B cell (primary cell): ENCODE results near the gene TTC23L. TPM values are rescaled to one million over a fixed set of nuclear protein-coding genes. Genes with fewer than 3 reads are reported as not detected.

Experiments
- ATAC-seq: fragments of 200-7000 bp; cut with Tn5 transposase; one replicate; pipeline ENCODE4 v1.10.0; 2021; ENCODE audit warnings: low read depth, mild to moderate bottlenecking, moderate number of reproducible peaks, moderate library complexity
- CTCF ChIA-PET: fragments of 350-600 bp; sonication (Branson Sonifier 250); formaldehyde crosslinking; loops from one replicate; lab custom pipeline; 2021; ENCODE audit warnings: antibody characterized with exemption, inconsistent platforms; lab: Charles Lee
- POLR2A ChIA-PET: fragments of 350-600 bp; sonication (Branson Sonifier 250); formaldehyde crosslinking; loops from one replicate; lab custom pipeline; 2021; ENCODE audit warnings: antibody characterized with exemption; lab: Charles Lee
- DNase-seq: peaks from one replicate; pipeline ENCODE4 v3.0.0; 2013
- H2AFZ ChIP-seq: 2 replicates; pipeline ENCODE4 v1.6.1; 2012; ENCODE audit warnings: mild to moderate bottlenecking, low read depth, low read length; ENCODE audit not compliant: insufficient read depth, poor library complexity, severe bottlenecking
- H3K27ac ChIP-seq, 2 donors: 1 replicate in 1 of 2; 2 replicates in 1 of 2; pipeline ENCODE4 v1.5.1; 2012 to 2013; ENCODE audit warnings: low read length in 2 of 2, mild to moderate bottlenecking in 2 of 2, moderate library complexity in 1 of 2
- H3K27me3 ChIP-seq, 4 experiments: fragments of 200-600 bp in 1 of 4; sonication (generic) in 1 of 4; replicated peaks in 1 of 4; 1 replicate in 2 of 4; 2 replicates in 2 of 4; pipeline versions ENCODE4 v1.6.1 to v1.7.0; 2013 to 2016; ENCODE audit warnings: low read length in 3 of 4, mild to moderate bottlenecking in 2 of 4, mixed read lengths in 1 of 4, moderate library complexity in 1 of 4; ENCODE audit not compliant: insufficient read depth in 4 of 4, control insufficient read depth in 3 of 4; ENCODE audit errors: control extremely low read depth in 1 of 4
- H3K36me3 ChIP-seq, 2 experiments: replicated peaks in 1 of 2; 1 replicate in 1 of 2; 2 replicates in 1 of 2; pipeline versions ENCODE4 v1.6.1 to v1.7.1; 2013; ENCODE audit warnings: low read length in 1 of 2; ENCODE audit not compliant: insufficient read depth in 2 of 2, control insufficient read depth in 1 of 2; ENCODE audit errors: control extremely low read depth in 1 of 2, extremely low read depth in 1 of 2
- H3K4me1 ChIP-seq, 2 donors: fragments of 200-600 bp in 1 of 2; sonication (generic) in 1 of 2; 1 replicate in 1 of 2; 2 replicates in 1 of 2; pipeline versions ENCODE4 v1.5.1 to v1.6.1; 2013 to 2017; ENCODE audit warnings: low read length in 2 of 2; ENCODE audit not compliant: control insufficient read depth in 2 of 2, insufficient read depth in 2 of 2
- H3K4me2 ChIP-seq: replicated peaks from 2 replicates; pipeline ENCODE3; 2012; ENCODE audit warnings: mild to moderate bottlenecking, low read depth, low read length; ENCODE audit not compliant: poor library complexity, severe bottlenecking
- H3K4me3 ChIP-seq, 5 experiments: fragments of 200-600 bp in 1 of 5; sonication (generic) in 1 of 5; 1 replicate in 3 of 5; 2 replicates in 2 of 5; pipeline versions ENCODE4 v1.5.1 to v1.7.0; 2011 to 2016; ENCODE audit warnings: low read length in 4 of 5, mild to moderate bottlenecking in 4 of 5, low read depth in 2 of 5, control low read depth in 1 of 5, moderate library complexity in 1 of 5; ENCODE audit not compliant: insufficient read depth in 1 of 5; ENCODE audit errors: control extremely low read depth in 1 of 5, extremely low read depth in 1 of 5
- H3K79me2 ChIP-seq: fragments of 200-600 bp; sonication (generic); one replicate; pipeline ENCODE4 v1.6.0; 2016; ENCODE audit warnings: low read length; ENCODE audit not compliant: control insufficient read depth, insufficient read depth
- H3K9ac ChIP-seq: fragments of 200-600 bp; sonication (generic); 2 replicates; pipeline ENCODE4 v1.6.1; 2017; ENCODE audit warnings: mild to moderate bottlenecking, low read length, moderate library complexity
- H3K9me3 ChIP-seq, 3 donors: one replicate each; pipeline versions ENCODE4 v1.6.1 to v1.7.1; 2013; ENCODE audit warnings: low read length in 2 of 3; ENCODE audit not compliant: control insufficient read depth in 2 of 3, insufficient read depth in 1 of 3; ENCODE audit errors: control extremely low read depth in 1 of 3
- H4K20me1 ChIP-seq: 2 replicates; pipeline ENCODE4 v1.6.0; 2012; ENCODE audit warnings: mild to moderate bottlenecking, low read length; ENCODE audit not compliant: insufficient read depth, control insufficient read depth, poor library complexity, severe bottlenecking
- H3K27ac Mint-ChIP-seq: one replicate; pipeline ENCODE4 v1.8.0; 2021; ENCODE audit warnings: mixed read lengths
- H3K27me3 Mint-ChIP-seq: one replicate; pipeline ENCODE4 v1.8.0; 2021; ENCODE audit warnings: mixed read lengths
- H3K4me1 Mint-ChIP-seq: one replicate; pipeline ENCODE4 v1.8.0; 2021; ENCODE audit warnings: mixed read lengths
- H3K4me3 Mint-ChIP-seq: one replicate; pipeline ENCODE4 v1.8.0; 2021; ENCODE audit warnings: mixed read lengths
- H3K9me3 Mint-ChIP-seq: one replicate; pipeline ENCODE4 v1.8.0; 2022; ENCODE audit warnings: mixed read lengths; ENCODE audit not compliant: insufficient read depth
- CTCF ChIP-seq: fragments of 200-600 bp; IDR thresholded peaks from one replicate; pipeline ENCODE4 v1.8.0; 2022; ENCODE audit warnings: antibody characterized with exemption, mild to moderate bottlenecking
- EZH2 ChIP-seq: IDR thresholded peaks from 2 replicates; pipeline ENCODE4 v1.6.1; 2012; ENCODE audit warnings: borderline replicate concordance, low read depth, mild to moderate bottlenecking, moderate library complexity, low read length; ENCODE audit not compliant: insufficient read depth, poor library complexity, severe bottlenecking
- WGBS: methylation state at CpG from one replicate; pipeline ENCODE4 v1.1.5; 2013; ENCODE audit warnings: missing lambda C conversion rate; ENCODE audit not compliant: insufficient coverage; 5-methylcytosine and 5-hydroxymethylcytosine counted together
- intact Hi-C: fragments of 100-400 bp; cut with micrococcal nuclease; formaldehyde crosslinking; loops from one replicate; pipeline ENCODE4 v1.10.0; 2022
- polyA plus RNA-seq: library from polyadenylated mRNA; depleted of rRNA; stranded (reverse); fragments of >200 nt; gene quantifications from 2 replicates; pipeline ENCODE4 v1.2.3, GENCODE V29; 2012
- total RNA-seq, 2 donors: library from RNA; stranded (reverse); fragments of 120-200 nt in 1 of 2; gene quantifications; 1 replicate in 1 of 2; 2 replicates in 1 of 2; pipeline versions ENCODE4 v1.2.3 to v1.2.4, GENCODE V29; 2013 to 2022

TTC23L gene
- total and polyA plus RNA-seq, 2 donors (not counting 1 experiment from before 2014, with no cell fraction given), result 0.03 to 0.15 TPM

- Histone ChIP-seq H3K4me2 (no peak overlapping the region), H3K4me1 (peaks cover 0 to 5% of the 10 kb centered on the region in 2 donors), H3K36me3 (no peaks in the 10 kb centered on the region), H3K79me2 (no peaks in the 10 kb centered on the region), H4K20me1 (no peaks in the 10 kb centered on the region), H3K27me3 (no peaks in the 10 kb centered on the region), H3K9ac (no peak overlapping the region), H3K9me3 (no peaks in the 10 kb centered on the region), H2AFZ (no peak overlapping the region), H3K4me3 (no peak overlapping the region), H3K27ac (no peak overlapping the region)
- TF ChIP-seq EZH2 (no peak), CTCF (no peak)
- no peak overlapping the region for H3K4me3 Mint-ChIP-seq
- POLR2A ChIA-PET, result no interaction called here
- DNase-seq (no peak), ATAC-seq (no peak)
- H3K4me1 Mint-ChIP-seq, result peaks cover 8% of the 10 kb centered on the region
- no peaks in the 10 kb centered on the region for H3K27me3 Mint-ChIP-seq
- no CpG with 5 or more reads among the region's 1 CpG for WGBS
- H3K9me3 Mint-ChIP-seq, result no peaks in the 10 kb centered on the region
- intact Hi-C loops, result no loop called here
- CTCF ChIA-PET, result interaction anchor here (1.4 kb wide), 1 partner anchor 9 kb away, joined by 3 read pairs; no protein-coding TSS in a partner anchor
- no peak overlapping the region for H3K27ac Mint-ChIP-seq
Measured at GRCh38 chr5:34857894-34858293, 18.9 kb downstream of the TTC23L start.

- Histone ChIP-seq H3K4me3 (no peak overlapping the region), H3K79me2 (no peaks in the 10 kb centered on the region), H3K4me2 (no peak overlapping the region), H4K20me1 (no peaks in the 10 kb centered on the region), H3K27me3 (no peaks in the 10 kb centered on the region), H3K36me3 (no peaks in the 10 kb centered on the region), H3K27ac (no peak overlapping the region), H3K9me3 (no peaks in the 10 kb centered on the region), H2AFZ (no peak overlapping the region), H3K4me1 (peaks cover 0 to 5% of the 10 kb centered on the region in 2 donors), H3K9ac (no peak overlapping the region)
- TF ChIP-seq EZH2 (no peak), CTCF (no peak)
- CTCF ChIA-PET, result interaction anchor here (1.4 kb wide), 1 partner anchor 10 kb away, joined by 3 read pairs; no protein-coding TSS in a partner anchor
- POLR2A ChIA-PET, result no interaction called here
- WGBS, result 86% methylated on average over 1 of the region's 2 CpGs
- ATAC-seq, result no peak
- Mint-ChIP-seq H3K4me3 (no peak overlapping the region), H3K27ac (no peak overlapping the region), H3K9me3 (no peaks in the 10 kb centered on the region), H3K27me3 (no peaks in the 10 kb centered on the region), H3K4me1 (peaks cover 8% of the 10 kb centered on the region)
- intact Hi-C loops, result no loop called here
- DNase-seq, result no peak
Measured at GRCh38 chr5:34858790-34859189, 19.8 kb downstream of the TTC23L start.
